Glomerular endothelial cell (primary cell): Measurements from ENCODE around the gene TRO. TPM values are rescaled to one million over a fixed set of nuclear protein-coding genes. Genes with fewer than 3 reads are reported as not detected.

ENCODE experiments used
- DNase-seq: peaks from one replicate; pipeline ENCODE4 v3.0.0-alpha.2; 2011; ENCODE audit warnings: low read depth, low spot score; ENCODE audit errors: extremely low read depth
- total RNA-seq: library from RNA; depleted of rRNA; stranded (reverse); fragments of >200 nt; gene quantifications from 2 replicates; pipeline ENCODE4 v1.2.3, GENCODE V29; 2015

The TRO gene
- total RNA-seq, 1 donor from 2014 or later, result 15.0 TPM

GRCh38 chrX:54964766-54965497 is 44.3 kb downstream of the TRO start:
- DNase-seq, result no peak

GRCh38 chrX:54977387-54977786 is 56.8 kb downstream of the TRO start:
- no peak for DNase-seq

- no peak for DNase-seq
Measured at GRCh38 chrX:54978448-54978847, 57.8 kb downstream of the TRO start.

- DNase-seq, result no peak
Measured at GRCh38 chrX:54979432-54979831, 58.8 kb downstream of the TRO start.

- no peak for DNase-seq
Measured at GRCh38 chrX:54980334-54980733, 59.7 kb downstream of the TRO start.

Other genes with a start within 250 kb of the TRO start
- gene ITIH6, start 122.6 kb upstream of the TRO start, total RNA-seq, result under 0.01 TPM in 1 of 2 replicates, not detected in the other
- gene MAGED2, start 113.1 kb upstream of the TRO start, total RNA-seq, result 361 and 403 TPM in 2 replicates
- not detected in 2 replicates for gene PFKFB1, start 73.4 kb downstream of the TRO start, total RNA-seq
- gene APEX2, start 79.5 kb downstream of the TRO start, total RNA-seq, result 17.5 and 17.6 TPM in 2 replicates
- not detected in 2 replicates for gene ALAS2, start 110.2 kb downstream of the TRO start, total RNA-seq
- not detected in 2 replicates for gene PAGE2B, start 154.2 kb downstream of the TRO start, total RNA-seq
- not detected in 2 replicates for gene PAGE2, start 168.2 kb downstream of the TRO start, total RNA-seq